OCI-LY7 (cell line): ENCODE results near the gene PGM2L1. TPM values are rescaled to one million over a fixed set of nuclear protein-coding genes. Genes with fewer than 3 reads are reported as not detected.

Experiments used
- BruUV-seq: library from RNA; stranded (reverse); fragments of 400-500 nt; replicated peaks from 2 replicates; lab custom pipeline; 2021; lab: Mats Ljungman, UMichigan
- CTCF ChIA-PET: fragments of 300-600 bp; sonication (Branson Sonifier 250); formaldehyde crosslinking; loops from one replicate; lab custom pipeline; 2022; ENCODE audit warnings: antibody characterized with exemption; ENCODE audit not compliant: unreplicated experiment; lab: Charles Lee
- POLR2A ChIA-PET: fragments of 300-600 bp; sonication (Branson Sonifier 250); formaldehyde crosslinking; loops from one replicate; lab custom pipeline; 2022; ENCODE audit warnings: antibody characterized with exemption; lab: Charles Lee
- DNase-seq: peaks from one replicate; pipeline ENCODE4 v3.0.0-alpha.2; 2015; ENCODE audit warnings: low spot score
- H2AFZ ChIP-seq: fragments of 200-600 bp; sonication (generic), shearing (Covaris generic); 2 replicates; pipeline ENCODE4 v1.6.1; 2014; ENCODE audit warnings: mild to moderate bottlenecking, antibody characterized with exemption, low read length, moderate library complexity
- H3K27ac ChIP-seq: fragments of 200-600 bp; sonication (generic); 2 replicates; pipeline ENCODE4 v1.5.1; 2014; ENCODE audit warnings: mixed run types, low read depth, mild to moderate bottlenecking, moderate library complexity, low read length, inconsistent platforms; ENCODE audit not compliant: poor library complexity, severe bottlenecking
- H3K36me3 ChIP-seq: fragments of 200-600 bp; sonication (generic); 2 replicates; pipeline ENCODE4 v1.6.1; 2014; ENCODE audit warnings: mild to moderate bottlenecking, antibody characterized with exemption, low read length, moderate library complexity, mixed read lengths; ENCODE audit not compliant: insufficient read depth
- H3K4me1 ChIP-seq: fragments of 200-600 bp; sonication (generic); 2 replicates; pipeline ENCODE4 v1.5.1; 2014; ENCODE audit warnings: mild to moderate bottlenecking, low read length; ENCODE audit not compliant: insufficient read depth, poor library complexity, severe bottlenecking
- H3K4me2 ChIP-seq: fragments of 200-600 bp; sonication (generic); 2 replicates; pipeline ENCODE4 v1.6.1; 2014; ENCODE audit warnings: mild to moderate bottlenecking, low read length
- H3K4me3 ChIP-seq: fragments of 200-600 bp; sonication (generic); 2 replicates; pipeline ENCODE4 v1.5.1; 2014; ENCODE audit warnings: mild to moderate bottlenecking, low read depth, low read length; ENCODE audit not compliant: poor library complexity, severe bottlenecking
- H3K79me2 ChIP-seq: fragments of 200-600 bp; sonication (generic); 2 replicates; pipeline ENCODE4 v1.6.1; 2016; ENCODE audit warnings: low read depth, mild to moderate bottlenecking, low read length, moderate library complexity, mixed read lengths; ENCODE audit not compliant: insufficient read depth
- H3K9me2 ChIP-seq: fragments of 200-600 bp; sonication (generic); 2 replicates; pipeline ENCODE4 v1.6.1; 2016; ENCODE audit warnings: mild to moderate bottlenecking, low read length, mixed read lengths; ENCODE audit not compliant: insufficient read depth
- H3K9me3 ChIP-seq: fragments of 200-600 bp; sonication (generic); 2 replicates; pipeline ENCODE4 v1.6.1; 2014; ENCODE audit warnings: mild to moderate bottlenecking, mixed run types, low read length, mixed read lengths
- H4K20me1 ChIP-seq: fragments of 200-600 bp; sonication (generic); 2 replicates; pipeline ENCODE4 v1.6.1; 2014; ENCODE audit warnings: mild to moderate bottlenecking, antibody characterized with exemption, low read length, moderate library complexity, mixed read lengths; ENCODE audit not compliant: insufficient read depth
- CTCF ChIP-seq: fragments of 200-600 bp; sonication (generic); conservative IDR thresholded peaks from 2 replicates; pipeline ENCODE4 v1.5.1; 2014; ENCODE audit warnings: mild to moderate bottlenecking, antibody characterized with exemption, low read length, moderate library complexity, mixed read lengths
- EZH2phosphoT487 ChIP-seq: fragments of 200-600 bp; sonication (generic); IDR thresholded peaks from 2 replicates; pipeline ENCODE4 v1.6.1; 2018; ENCODE audit warnings: low read depth, borderline replicate concordance, mild to moderate bottlenecking, mixed run types, antibody characterized with exemption, low read length, moderate library complexity, mixed read lengths
- intact Hi-C: fragments of 100-400 bp; cut with micrococcal nuclease; formaldehyde crosslinking; loops from one replicate; pipeline ENCODE4 v1.10.0; 2022; ENCODE audit not compliant: unreplicated experiment
- total RNA-seq, 2 experiments: library from RNA; depleted of rRNA in 1 of 2; stranded (reverse); fragments of >200 nt in 1 of 2; shearing (Covaris generic) in 1 of 2; gene quantifications; 2 replicates each; pipeline ENCODE4 v1.2.3, GENCODE V29; 2014 to 2022

Gene PGM2L1
- total RNA-seq, 2 experiments from 2014 or later, result 0.78 to 0.79 TPM

DNA sequence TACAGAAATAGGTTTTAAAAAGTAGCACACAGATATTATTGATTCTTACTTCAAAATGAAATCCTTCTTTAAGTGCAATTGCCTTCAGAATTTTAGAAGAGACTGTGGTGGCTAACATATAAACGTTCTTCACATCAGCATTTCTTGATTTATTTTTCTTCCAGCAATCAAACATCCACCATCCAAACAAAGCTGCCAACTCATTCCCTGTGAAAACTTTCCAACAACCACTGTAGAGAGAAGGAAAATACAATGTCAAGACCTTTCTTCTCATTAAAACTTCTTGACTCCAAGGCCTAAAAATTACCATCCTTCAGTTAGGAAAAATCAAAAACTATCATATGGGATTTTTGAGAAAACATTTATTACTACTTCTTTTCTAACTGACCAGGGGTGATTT lies 52.8 kb downstream of the PGM2L1 start:
- POLR2A ChIA-PET, result interaction anchor here (0.6 to 1.3 kb wide), 2 partner anchors 21 to 1589 kb away, joined by 3 read pairs; no protein-coding TSS in a partner anchor
- BruUV-seq, result no TSS peak
- H3K4me1 ChIP-seq, result no peaks in the 10 kb centered on the region
- no peaks in the 10 kb centered on the region for H3K9me3 ChIP-seq
- no peak overlapping the region for H2AFZ ChIP-seq
- H3K36me3 ChIP-seq, result no peaks in the 10 kb centered on the region
- intact Hi-C loops, result no loop called here
- H4K20me1 ChIP-seq, result no peaks in the 10 kb centered on the region
- no peaks in the 10 kb centered on the region; the same call in 1 of the 2 replicates for H3K9me2 ChIP-seq
- no peak for TF ChIP-seq CTCF
- no peak for TF ChIP-seq EZH2phosphoT487
- no peak overlapping the region for H3K27ac ChIP-seq
- no peak for DNase-seq
- H3K4me2 ChIP-seq, result no peak overlapping the region
- H3K4me3 ChIP-seq, result no peak overlapping the region
- CTCF ChIA-PET, result no interaction called here
- no peaks in the 10 kb centered on the region for H3K79me2 ChIP-seq

DNA sequence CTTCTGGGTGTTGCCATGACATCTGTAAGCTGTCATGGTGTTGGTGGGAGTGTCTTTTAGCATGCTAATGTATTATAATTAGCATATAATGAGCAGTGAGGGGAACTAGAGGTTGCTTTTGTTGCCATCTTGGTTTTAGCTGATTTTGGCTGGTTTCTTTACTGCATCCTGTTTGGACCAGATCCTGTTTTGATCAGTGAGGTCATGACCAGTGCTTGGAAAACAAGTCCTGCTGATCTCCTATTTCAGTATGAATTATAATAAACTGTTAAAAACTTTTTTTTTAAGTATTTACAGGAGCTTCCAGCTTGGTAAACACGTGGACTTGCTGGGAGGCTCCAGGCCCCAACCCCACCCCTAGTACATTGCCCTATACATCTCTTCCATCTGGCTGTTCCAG lies 56.3 kb downstream of the PGM2L1 start:
- no peak overlapping the region for H3K4me3 ChIP-seq
- H3K27ac ChIP-seq, result no peak overlapping the region
- H3K4me1 ChIP-seq, result no peaks in the 10 kb centered on the region
- no peaks in the 10 kb centered on the region for H4K20me1 ChIP-seq
- CTCF ChIA-PET, result no interaction called here
- H3K4me2 ChIP-seq, result no peak overlapping the region
- POLR2A ChIA-PET, result no interaction called here
- H2AFZ ChIP-seq, result no peak overlapping the region
- H3K9me2 ChIP-seq, result no peaks in the 10 kb centered on the region
- no peaks in the 10 kb centered on the region for H3K36me3 ChIP-seq
- intact Hi-C loops, result no loop called here
- no TSS peak for BruUV-seq
- TF ChIP-seq EZH2phosphoT487, result no peak
- TF ChIP-seq CTCF, result no peak
- H3K9me3 ChIP-seq, result no peaks in the 10 kb centered on the region
- H3K79me2 ChIP-seq, result no peaks in the 10 kb centered on the region
- DNase-seq, result no peak

DNA sequence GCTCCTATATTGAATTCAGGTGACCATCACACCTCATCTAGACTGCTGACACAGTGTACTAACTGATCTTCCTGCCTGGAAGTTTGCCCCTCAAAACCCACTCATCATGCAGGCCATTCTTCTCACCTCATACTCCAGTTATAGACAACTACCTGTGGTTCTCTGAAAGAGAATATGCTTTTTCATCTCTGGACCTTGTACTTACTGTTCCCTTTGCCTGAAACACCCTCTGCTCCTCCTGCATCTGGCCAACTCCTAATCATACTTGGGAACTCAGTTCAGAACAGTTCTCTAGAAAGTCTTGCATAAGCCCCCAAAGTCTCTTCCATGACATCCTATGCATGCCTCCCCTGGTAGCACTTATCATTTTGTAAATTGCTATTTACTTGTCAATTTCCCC lies 58.6 kb downstream of the PGM2L1 start:
- ChIA-PET CTCF (no interaction called here), POLR2A (no interaction called here)
- H3K4me1 ChIP-seq, result no peaks in the 10 kb centered on the region
- TF ChIP-seq CTCF (no peak), EZH2phosphoT487 (no peak)
- H2AFZ ChIP-seq, result no peak overlapping the region
- no peaks in the 10 kb centered on the region for H3K9me3 ChIP-seq
- no TSS peak for BruUV-seq
- no peak for DNase-seq
- H3K9me2 ChIP-seq, result no peaks in the 10 kb centered on the region
- no peak overlapping the region for H3K4me3 ChIP-seq
- H3K79me2 ChIP-seq, result no peaks in the 10 kb centered on the region
- intact Hi-C loops, result no loop called here
- H4K20me1 ChIP-seq, result no peaks in the 10 kb centered on the region
- no peak overlapping the region for H3K27ac ChIP-seq
- no peak overlapping the region for H3K4me2 ChIP-seq
- H3K36me3 ChIP-seq, result no peaks in the 10 kb centered on the region
